Vagina (tissue), 2 donors: ENCODE results near the gene ZBTB16.

Experiments
- POLR2A ChIP-seq, 2 donors: fragments of 450-650 bp; IDR thresholded peaks; one replicate each; pipeline ENCODE4 v1.6.1; 2017; ENCODE audit warnings: antibody characterized with exemption in 2 of 2, mild to moderate bottlenecking in 2 of 2, moderate library complexity in 2 of 2
- TF ChIP-seq, protein P1 (sequence below), 3 experiments: fragments of 450-650 bp in 2 of 3; fragments of 200-600 bp in 1 of 3; sonication (generic) in 1 of 3; IDR thresholded peaks; one replicate each; pipeline ENCODE4 v1.5.1; 2017 to 2019; ENCODE audit warnings: antibody characterized with exemption in 3 of 3, mild to moderate bottlenecking in 2 of 3, moderate library complexity in 2 of 3

DNA sequence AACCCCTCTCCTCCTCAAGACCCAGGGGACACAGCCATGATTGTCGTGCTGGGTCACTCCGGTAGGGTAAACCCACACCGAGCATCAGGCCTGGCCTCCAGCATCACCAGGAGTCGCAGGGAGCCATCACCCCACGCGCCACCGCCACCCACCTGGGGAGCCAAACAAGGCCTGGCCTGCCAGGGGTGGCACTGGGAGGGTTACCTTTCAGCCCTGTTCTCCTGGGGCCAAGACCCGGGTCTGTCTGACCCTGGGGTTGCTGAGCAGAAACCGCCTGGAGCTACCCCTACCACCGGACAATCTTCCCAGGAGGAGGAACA is 197.4 kb downstream of the ZBTB16 start:
- no peak for TF ChIP-seq POLR2A (IDR thresholded peaks at IDR 0.05)
- TF ChIP-seq, protein P1, sequence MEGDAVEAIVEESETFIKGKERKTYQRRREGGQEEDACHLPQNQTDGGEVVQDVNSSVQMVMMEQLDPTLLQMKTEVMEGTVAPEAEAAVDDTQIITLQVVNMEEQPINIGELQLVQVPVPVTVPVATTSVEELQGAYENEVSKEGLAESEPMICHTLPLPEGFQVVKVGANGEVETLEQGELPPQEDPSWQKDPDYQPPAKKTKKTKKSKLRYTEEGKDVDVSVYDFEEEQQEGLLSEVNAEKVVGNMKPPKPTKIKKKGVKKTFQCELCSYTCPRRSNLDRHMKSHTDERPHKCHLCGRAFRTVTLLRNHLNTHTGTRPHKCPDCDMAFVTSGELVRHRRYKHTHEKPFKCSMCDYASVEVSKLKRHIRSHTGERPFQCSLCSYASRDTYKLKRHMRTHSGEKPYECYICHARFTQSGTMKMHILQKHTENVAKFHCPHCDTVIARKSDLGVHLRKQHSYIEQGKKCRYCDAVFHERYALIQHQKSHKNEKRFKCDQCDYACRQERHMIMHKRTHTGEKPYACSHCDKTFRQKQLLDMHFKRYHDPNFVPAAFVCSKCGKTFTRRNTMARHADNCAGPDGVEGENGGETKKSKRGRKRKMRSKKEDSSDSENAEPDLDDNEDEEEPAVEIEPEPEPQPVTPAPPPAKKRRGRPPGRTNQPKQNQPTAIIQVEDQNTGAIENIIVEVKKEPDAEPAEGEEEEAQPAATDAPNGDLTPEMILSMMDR (IDR thresholded peaks at IDR 0.05) = no peak
